Measurements from ENCODE around the gene CNOT9.

GRCh38 chr2:218645126-218645525 lies 76.5 kb downstream of the CNOT9 start:
- TF ChIP-seq CTCF (IDR thresholded peaks at IDR 0.05; ENCODE audit: low read depth, low read length, poor library complexity, severe bottlenecking) (no peak), EZH2phosphoT487 (IDR thresholded peaks at IDR 0.05; ENCODE audit: borderline replicate concordance, low read length) (no peak)

Measured in DOHH2 (cell line).